GM19238 (cell line): ENCODE measurements around the gene TMX1.

ENCODE experiments used
- DNase-seq: peaks from one replicate; pipeline ENCODE4 v3.0.0; 2011; ENCODE audit warnings: low spot score; ENCODE audit not compliant: insufficient read length

TMX1 gene

GRCh38 chr14:51293149-51293911, 53.3 kb downstream of the TMX1 start:
- DNase-seq = no peak

- DNase-seq = no peak
These were observed 53.9 kb downstream of the TMX1 start for GRCh38 chr14:51293912-51294389.

- DNase-seq = no peak
These were observed 55.0 kb downstream of the TMX1 start for GRCh38 chr14:51294951-51295525.

GRCh38 chr14:51295646-51296263, 55.7 kb downstream of the TMX1 start:
- DNase-seq = no peak

- no peak for DNase-seq
These were observed 57.0 kb downstream of the TMX1 start for GRCh38 chr14:51297066-51297465.

GRCh38 chr14:51298895-51299294, 58.8 kb downstream of the TMX1 start:
- DNase-seq = peak; percentile 6

GRCh38 chr14:51302295-51303030, 62.4 kb downstream of the TMX1 start:
- no peak for DNase-seq

- DNase-seq = no peak
These were observed 64.4 kb downstream of the TMX1 start for GRCh38 chr14:51304438-51304837.

GRCh38 chr14:51304941-51305340, 64.9 kb downstream of the TMX1 start:
- DNase-seq = no peak

GRCh38 chr14:51305751-51306150, 65.7 kb downstream of the TMX1 start:
- DNase-seq = no peak
